BE2C (cell line): ENCODE results near the gene TMEM219.
A peak's percentile ranks its signal among the peaks of the same experiment; 100 is the strongest.

Source experiments
- DNase-seq: peaks from one replicate; pipeline ENCODE4 v3.0.0-alpha.2; 2020
- H3K27me3 ChIP-seq: fragments of 250-450 bp; sonication (Bioruptor Pico); 2 replicates; pipeline ENCODE4 v1.5.1; 2020; ENCODE audit warnings: mild to moderate bottlenecking
- H3K36me3 ChIP-seq: fragments of 250-450 bp; sonication (Bioruptor Pico); 2 replicates; pipeline ENCODE4 v1.5.1; 2020; ENCODE audit warnings: mild to moderate bottlenecking
- H3K4me1 ChIP-seq: fragments of 250-450 bp; sonication (Bioruptor Pico); 2 replicates; pipeline ENCODE4 v1.5.1; 2020
- H3K4me3 ChIP-seq: 2 replicates; pipeline ENCODE4 v1.5.1; 2011; ENCODE audit warnings: low read depth, low read length
- H3K9me3 ChIP-seq: fragments of 250-450 bp; sonication (Bioruptor Pico); 2 replicates; pipeline ENCODE4 v1.5.1; 2020
- CTCF ChIP-seq: IDR thresholded peaks from 2 replicates; pipeline ENCODE4 v1.5.1; 2012; ENCODE audit warnings: mild to moderate bottlenecking, low read depth, low read length

Gene TMEM219

GRCh38 chr16:29995911-29996765 is 34.3 kb downstream of the TMEM219 start, which contains the start of gene INO80E:
TSS of gene INO80E (plus strand) at chr16:29996241. CDS start at chr16:29996311, 70 bp downstream.
- no peak for TF ChIP-seq CTCF
- H3K36me3 ChIP-seq = peaks cover 22% of the 10 kb centered on the region

GRCh38 chr16:29996766-29997250 is 34.9 kb downstream of the TMEM219 start:
- H3K36me3 ChIP-seq = peaks cover 19% of the 10 kb centered on the region
- no peaks in the 10 kb centered on the region for H3K27me3 ChIP-seq
- H3K4me3 ChIP-seq = peak overlapping the region; percentile 94
- H3K9me3 ChIP-seq = no peaks in the 10 kb centered on the region
- no peaks in the 10 kb centered on the region for H3K4me1 ChIP-seq
- no peak for TF ChIP-seq CTCF
- no peak for DNase-seq

More at GRCh38 chr16:29995911-29996765, 34.3 kb downstream of the TMEM219 start, which contains the start of gene INO80E:
- Histone ChIP-seq H3K4me1 (no peaks in the 10 kb centered on the region), H3K4me3 (peak within 1 kb of the TSS; percentile 94), H3K27me3 (no peaks in the 10 kb centered on the region), H3K9me3 (no peaks in the 10 kb centered on the region)
- peak; percentile 99 for DNase-seq

- Histone ChIP-seq H3K9me3 (no peaks in the 10 kb centered on the region), H3K36me3 (peaks cover 4% of the 10 kb centered on the region; the same call in 1 of the 2 replicates), H3K4me3 (no peak overlapping the region), H3K4me1 (no peaks in the 10 kb centered on the region; the same call in 1 of the 2 replicates), H3K27me3 (no peaks in the 10 kb centered on the region)
- no peak for DNase-seq
- TF ChIP-seq CTCF = no peak
Measured at GRCh38 chr16:29999605-30000004, 37.7 kb downstream of the TMEM219 start.

- TF ChIP-seq CTCF = no peak
- no peak for DNase-seq
- H3K4me3 ChIP-seq = no peak overlapping the region
- no peaks in the 10 kb centered on the region for H3K27me3 ChIP-seq
- no peaks in the 10 kb centered on the region for H3K9me3 ChIP-seq
- peaks cover 4% of the 10 kb centered on the region; the same call in 1 of the 2 replicates for H3K36me3 ChIP-seq
- peaks cover 3% of the 10 kb centered on the region; the same call in 1 of the 2 replicates for H3K4me1 ChIP-seq
Measured at GRCh38 chr16:30000735-30001631, 39.1 kb downstream of the TMEM219 start.

- no peaks in the 10 kb centered on the region for H3K9me3 ChIP-seq
- H3K4me1 ChIP-seq = peaks cover 3% of the 10 kb centered on the region; the same call in 1 of the 2 replicates
- H3K36me3 ChIP-seq = peaks cover 4% of the 10 kb centered on the region; the same call in 1 of the 2 replicates
- H3K27me3 ChIP-seq = no peaks in the 10 kb centered on the region
- DNase-seq = no peak
- no peak overlapping the region for H3K4me3 ChIP-seq
- TF ChIP-seq CTCF = no peak
Measured at GRCh38 chr16:30002614-30003346, 40.9 kb downstream of the TMEM219 start.
